Sigmoid colon (tissue), 7 donors: Measurements from ENCODE around the gene AAR2. TPM values are rescaled to one million over a fixed set of nuclear protein-coding genes. Genes with fewer than 3 reads are reported as not detected.

ENCODE experiments used
- DNase-seq: peaks from one replicate; pipeline ENCODE4 v3.0.0-alpha.2; 2019
- H3K27ac ChIP-seq, 4 donors: fragments of 200-600 bp; sonication (generic); one replicate each; pipeline ENCODE4 v1.5.1; 2016 to 2019; ENCODE audit warnings: mild to moderate bottlenecking in 1 of 4
- H3K27me3 ChIP-seq, 3 donors: fragments of 200-600 bp; sonication (generic); one replicate each; pipeline ENCODE4 v1.5.1; 2019; ENCODE audit warnings: mild to moderate bottlenecking in 1 of 3
- H3K36me3 ChIP-seq, 4 donors: fragments of 200-600 bp; sonication (generic); one replicate each; pipeline ENCODE4 v1.5.1; 2016 to 2019
- H3K4me1 ChIP-seq, 4 donors: fragments of 200-600 bp; sonication (generic); one replicate each; pipeline ENCODE4 v1.5.1; 2017 to 2019
- H3K4me3 ChIP-seq, 4 donors: fragments of 200-600 bp; sonication (generic); one replicate each; pipeline ENCODE4 v1.5.1; 2017 to 2019; ENCODE audit warnings: mild to moderate bottlenecking in 2 of 4, moderate library complexity in 1 of 4
- H3K9me3 ChIP-seq, 4 donors: fragments of 200-600 bp in 3 of 4; sonication (generic) in 3 of 4; one replicate each; pipeline versions ENCODE4 v1.5.1 to v1.6.1; 2013 to 2019
- CTCF ChIP-seq, 4 experiments: fragments of 450-650 bp in 3 of 4; fragments of 200-600 bp in 1 of 4; IDR thresholded peaks; one replicate each; pipeline ENCODE4 v1.5.1; 2016 to 2019; ENCODE audit warnings: antibody characterized with exemption in 4 of 4, mild to moderate bottlenecking in 3 of 4, moderate library complexity in 2 of 4
- EP300 ChIP-seq, 4 donors: sonication (generic); formaldehyde crosslinking; IDR thresholded peaks; one replicate each; pipeline ENCODE4 v1.6.1; 2017; ENCODE audit warnings: antibody characterized with exemption in 4 of 4
- POLR2A ChIP-seq, 2 donors: fragments of 450-650 bp; IDR thresholded peaks; one replicate each; pipeline ENCODE4 v1.6.1; 2016; ENCODE audit warnings: antibody characterized with exemption in 2 of 2, mild to moderate bottlenecking in 2 of 2, moderate library complexity in 2 of 2
- POLR2AphosphoS5 ChIP-seq, 4 donors: sonication (generic); formaldehyde crosslinking; IDR thresholded peaks; one replicate each; pipeline ENCODE4 v1.6.1; 2017; ENCODE audit warnings: antibody characterized with exemption in 4 of 4
- WGBS, 2 donors: extraction: QIAGEN DNeasy Blood & Tissue Kit; methylation state at CpG; one replicate each; pipeline ENCODE4 v1.1.7; 2013; 5-methylcytosine and 5-hydroxymethylcytosine counted together
- intact Hi-C: fragments of 100-400 bp; cut with DNase I; formaldehyde crosslinking; loops from one replicate; pipeline ENCODE4 v1.15.1; 2023
- polyA plus RNA-seq, 3 donors: library from polyadenylated mRNA; stranded (reverse); fragments of 200-250 nt; gene quantifications; one replicate each; pipeline ENCODE4 v1.2.3, GENCODE V29; 2013
- total RNA-seq, 4 donors: library from RNA; depleted of rRNA; stranded (reverse); fragments of >200 nt; gene quantifications; one replicate each; pipeline ENCODE4 v1.1.0, GENCODE V29; 2016
- donor health status: healthy with polysubstance abuse.
- donor health status: Bipolar disorder and iron deficiency.
- donor health status: healthy.

The AAR2 gene
- total and polyA plus RNA-seq, 7 donors, result 11.4 to 39.6 (median 26.5) TPM

DNA sequence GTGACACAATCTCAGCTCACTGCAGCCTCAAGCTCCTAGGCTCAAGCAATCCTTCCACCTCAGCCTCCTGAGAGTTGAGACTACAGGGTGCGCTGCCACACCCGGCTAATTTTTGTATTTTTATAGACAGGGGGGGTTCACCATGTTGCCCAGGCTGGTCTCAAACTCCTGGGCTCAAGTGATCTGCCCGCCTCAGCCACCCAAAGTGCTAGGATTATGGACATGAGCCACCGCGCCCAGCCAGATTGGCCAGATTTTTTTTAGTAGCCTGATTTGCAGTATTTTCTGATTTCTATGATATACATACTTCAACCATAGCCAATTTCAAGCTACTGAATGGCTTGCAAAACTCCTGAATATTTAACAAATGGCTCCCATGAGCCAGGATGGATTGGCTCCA, 48.5 kb downstream of the AAR2 start:
- no peaks in the 10 kb centered on the region for H3K4me1 ChIP-seq
- no peak overlapping the region for H3K27ac ChIP-seq
- H3K4me3 ChIP-seq, result no peak overlapping the region
- DNase-seq, result peak; percentile 25
- H3K9me3 ChIP-seq, result no peaks in the 10 kb centered on the region
- no peaks in the 10 kb centered on the region for H3K36me3 ChIP-seq
- peaks cover 0 to 3% (median 0%) of the 10 kb centered on the region in 3 donors for H3K27me3 ChIP-seq
- WGBS, 2 donors, result 82 to 88% methylated on average over 5 of the region's 5 CpGs
- intact Hi-C loops, result no loop called here
- TF ChIP-seq POLR2A (IDR thresholded peaks at IDR 0.05) (no peak), POLR2AphosphoS5 (IDR thresholded peaks at IDR 0.05) (no peak), CTCF (IDR thresholded peaks at IDR 0.05) (no peak), EP300 (IDR thresholded peaks at IDR 0.05) (no peak)

DNA sequence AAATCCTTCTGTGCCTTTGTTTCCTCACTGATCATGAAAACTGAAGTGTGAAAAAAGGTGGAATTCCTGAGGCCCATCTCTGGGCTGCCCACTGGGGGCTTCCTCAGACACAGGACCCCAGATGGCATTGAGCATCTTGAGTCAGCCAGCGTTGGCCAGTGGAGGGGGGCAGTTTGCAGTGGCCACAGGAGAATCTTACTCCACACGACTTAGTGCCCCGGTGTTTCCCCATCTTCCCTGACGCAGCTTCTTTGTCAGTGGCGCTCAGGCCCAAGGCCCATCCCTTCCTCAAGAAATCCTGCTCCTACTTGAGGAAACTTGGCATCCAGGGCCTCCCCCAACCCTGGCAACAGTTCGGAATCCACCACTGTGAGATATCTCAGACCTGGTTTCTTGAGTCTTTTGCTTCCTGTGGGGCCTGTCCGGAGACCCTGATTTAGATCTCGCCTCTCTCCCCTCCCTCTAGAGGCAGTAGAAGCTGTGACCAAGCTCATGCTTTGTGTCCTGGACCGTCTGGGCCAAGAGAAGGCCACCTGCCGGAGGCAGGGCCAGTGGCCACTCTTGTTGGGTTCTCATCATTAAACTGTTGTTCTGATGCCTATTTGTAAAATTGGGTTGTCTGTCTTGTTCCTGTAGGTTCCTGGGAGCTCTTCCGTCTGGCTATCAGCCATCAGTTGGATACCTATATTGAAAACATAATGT, 49.6 kb downstream of the AAR2 start:
- TF ChIP-seq CTCF (IDR thresholded peaks at IDR 0.05) (no peak), POLR2A (IDR thresholded peaks at IDR 0.05) (no peak), EP300 (IDR thresholded peaks at IDR 0.05) (no peak), POLR2AphosphoS5 (IDR thresholded peaks at IDR 0.05) (no peak)
- WGBS, 2 donors, result 81 to 82% methylated on average over 11 of the region's 11 CpGs
- DNase-seq, result peak; percentile 41
- H3K4me1 ChIP-seq, result no peaks in the 10 kb centered on the region
- H3K36me3 ChIP-seq, result no peaks in the 10 kb centered on the region
- peaks cover 0 to 3% (median 0%) of the 10 kb centered on the region in 3 donors for H3K27me3 ChIP-seq
- H3K4me3 ChIP-seq, result no peak overlapping the region
- intact Hi-C loops, result no loop called here
- H3K9me3 ChIP-seq, result no peaks in the 10 kb centered on the region
- H3K27ac ChIP-seq, result no peak overlapping the region

DNA sequence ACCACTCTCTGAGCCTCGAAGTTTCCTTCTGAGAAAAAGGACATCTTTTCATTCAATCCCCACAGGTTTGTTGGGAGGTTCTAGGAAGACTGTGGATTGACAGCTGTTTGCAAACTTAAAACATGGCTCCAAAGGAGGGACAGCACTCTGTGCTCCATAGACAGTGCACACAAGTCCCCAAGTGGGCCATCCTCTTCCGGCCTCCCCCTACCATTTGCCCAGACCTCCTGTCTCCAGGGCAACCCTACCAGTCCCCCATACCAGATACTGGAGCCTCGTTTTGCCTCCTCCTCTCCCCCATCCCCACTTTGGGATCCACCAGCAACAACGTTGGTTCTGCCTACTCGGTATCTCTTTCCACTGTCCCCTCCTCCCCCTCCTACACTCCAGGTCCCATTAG, 61.4 kb downstream of the AAR2 start:
- no peak overlapping the region for H3K27ac ChIP-seq
- no peak for TF ChIP-seq POLR2AphosphoS5 (IDR thresholded peaks at IDR 0.05)
- TF ChIP-seq EP300 (IDR thresholded peaks at IDR 0.05), result no peak
- TF ChIP-seq POLR2A (IDR thresholded peaks at IDR 0.05), result no peak
- no peak for TF ChIP-seq CTCF (IDR thresholded peaks at IDR 0.05)
- H3K4me3 ChIP-seq, result no peak overlapping the region
- WGBS, 2 donors, result 51 to 68% methylated on average over 5 of the region's 5 CpGs
- peaks cover 0 to 3% (median 0%) of the 10 kb centered on the region in 4 donors for H3K9me3 ChIP-seq
- peaks cover 7 to 47% (median 17%) of the 10 kb centered on the region in 3 donors for H3K27me3 ChIP-seq
- no peaks in the 10 kb centered on the region for H3K36me3 ChIP-seq
- H3K4me1 ChIP-seq, result no peaks in the 10 kb centered on the region
- DNase-seq, result peak; percentile 17
- intact Hi-C loops, result no loop called here

- peaks cover 10 to 51% (median 20%) of the 10 kb centered on the region in 3 donors for H3K27me3 ChIP-seq
- no peaks in the 10 kb centered on the region for H3K36me3 ChIP-seq
- H3K4me1 ChIP-seq, result no peaks in the 10 kb centered on the region
- H3K4me3 ChIP-seq, result no peak overlapping the region
- TF ChIP-seq EP300 (IDR thresholded peaks at IDR 0.05), result no peak
- TF ChIP-seq POLR2AphosphoS5 (IDR thresholded peaks at IDR 0.05), result no peak
- TF ChIP-seq CTCF (IDR thresholded peaks at IDR 0.05), result no peak
- TF ChIP-seq POLR2A (IDR thresholded peaks at IDR 0.05), result no peak
- intact Hi-C loops, result no loop called here
- peak; percentile 22 for DNase-seq
- 79 to 86% methylated on average over 3 of the region's 3 CpGs for WGBS, 2 donors
- no peak overlapping the region for H3K27ac ChIP-seq
- H3K9me3 ChIP-seq, result peaks cover 0 to 3% (median 0%) of the 10 kb centered on the region in 4 donors
These were observed 61.8 kb downstream of the AAR2 start for GRCh38 chr20:36298061-36298460.
